ENCODE data around the gene MTMR3.
A peak's percentile ranks its signal among the peaks of the same experiment; 100 is the strongest.
"Not testable (repeated sequence)": the region's sequence is repeated elsewhere in the genome, so short reads cannot be mapped to it uniquely, and the experiment has no call there.

MTMR3 gene

GRCh38 chr22:29967461-29967860, 84.5 kb downstream of the MTMR3 start:
- DNase-seq (ENCODE audit: low spot score), result no peak

- no peak for DNase-seq (ENCODE audit: low spot score)
Measured at GRCh38 chr22:29971607-29972006, 88.6 kb downstream of the MTMR3 start.

- no peak for DNase-seq (ENCODE audit: low spot score)
Measured at GRCh38 chr22:29972121-29972520, 89.1 kb downstream of the MTMR3 start.

DNA sequence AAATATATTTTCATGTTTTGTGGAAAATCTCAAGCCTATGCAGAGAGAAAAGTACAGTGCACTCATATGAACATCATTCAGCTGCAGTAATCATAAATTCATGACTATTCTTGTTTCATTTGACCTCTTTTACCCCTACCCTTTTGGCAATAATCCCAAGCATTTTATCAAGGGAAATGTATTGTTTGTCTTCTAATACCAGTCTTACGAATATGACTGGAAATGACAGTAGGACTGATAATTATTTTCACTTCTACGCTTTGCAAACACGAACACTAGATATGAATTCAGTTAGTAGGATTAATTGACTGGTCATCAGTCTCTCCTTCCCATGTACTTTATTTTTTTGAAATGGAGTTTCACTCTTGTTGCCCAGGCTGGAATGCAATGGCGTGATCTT, 90.3 kb downstream of the MTMR3 start:
- no peak for DNase-seq (ENCODE audit: low spot score)

DNA sequence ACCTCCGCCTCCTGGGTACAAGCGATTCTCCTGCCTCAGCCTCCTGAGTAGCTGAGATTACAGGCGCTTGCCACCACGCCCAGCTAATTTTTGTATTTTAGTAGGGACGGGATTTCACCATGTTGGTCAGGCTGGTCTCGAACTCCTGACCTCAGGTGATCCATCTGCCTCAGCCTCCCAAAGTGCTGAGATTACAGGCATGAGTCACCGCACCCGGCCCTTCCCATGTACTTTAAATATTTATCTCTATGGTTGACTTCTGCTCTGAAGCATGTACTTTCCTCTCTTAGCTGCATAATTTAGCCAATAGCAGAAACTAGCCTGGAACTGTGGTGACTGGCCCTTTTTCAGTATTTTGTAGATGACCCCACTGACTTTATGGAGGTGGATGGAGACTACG, 90.7 kb downstream of the MTMR3 start:
- not testable (repeated sequence) for DNase-seq (ENCODE audit: low spot score)

DNA sequence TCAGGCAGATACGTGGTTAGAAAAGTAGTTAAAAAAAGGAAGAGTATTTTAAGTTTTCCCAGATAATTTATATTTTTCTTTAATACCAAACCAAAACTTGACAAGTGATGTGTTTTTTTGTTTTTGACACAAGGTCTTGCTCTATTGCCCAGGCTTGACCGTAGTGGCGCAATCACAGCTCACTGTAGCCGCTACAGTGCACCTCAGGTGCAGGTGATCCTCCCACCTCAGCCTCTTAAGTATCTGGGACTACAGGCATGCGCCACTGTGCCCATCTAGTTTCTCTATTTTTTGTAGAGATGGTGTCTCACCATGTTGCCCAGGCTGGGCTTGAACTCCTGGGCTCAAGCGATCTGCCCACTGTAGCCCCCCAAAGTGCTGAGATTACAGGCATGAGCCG, 92.5 kb downstream of the MTMR3 start:
- DNase-seq (ENCODE audit: low spot score), result no peak

DNA sequence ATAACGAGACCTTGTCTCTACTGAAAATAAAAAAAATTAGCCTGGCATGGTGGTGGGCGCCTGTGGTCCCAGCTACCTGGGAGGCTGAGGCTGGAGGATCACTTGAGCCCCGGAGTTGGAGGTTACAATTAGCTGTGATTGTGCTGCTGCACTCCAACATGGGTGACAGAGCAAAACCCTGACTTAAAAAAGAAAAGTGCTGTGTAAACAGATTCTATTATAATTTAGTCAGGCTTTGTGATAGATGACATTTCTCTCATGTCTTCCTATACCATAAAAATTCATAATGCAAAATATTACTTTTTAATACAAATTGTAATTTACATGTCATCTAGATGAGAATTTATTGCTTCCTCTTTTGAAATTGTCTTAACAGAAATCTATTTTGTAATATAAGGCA, 94.1 kb downstream of the MTMR3 start:
- no peak for DNase-seq (ENCODE audit: low spot score)

DNA sequence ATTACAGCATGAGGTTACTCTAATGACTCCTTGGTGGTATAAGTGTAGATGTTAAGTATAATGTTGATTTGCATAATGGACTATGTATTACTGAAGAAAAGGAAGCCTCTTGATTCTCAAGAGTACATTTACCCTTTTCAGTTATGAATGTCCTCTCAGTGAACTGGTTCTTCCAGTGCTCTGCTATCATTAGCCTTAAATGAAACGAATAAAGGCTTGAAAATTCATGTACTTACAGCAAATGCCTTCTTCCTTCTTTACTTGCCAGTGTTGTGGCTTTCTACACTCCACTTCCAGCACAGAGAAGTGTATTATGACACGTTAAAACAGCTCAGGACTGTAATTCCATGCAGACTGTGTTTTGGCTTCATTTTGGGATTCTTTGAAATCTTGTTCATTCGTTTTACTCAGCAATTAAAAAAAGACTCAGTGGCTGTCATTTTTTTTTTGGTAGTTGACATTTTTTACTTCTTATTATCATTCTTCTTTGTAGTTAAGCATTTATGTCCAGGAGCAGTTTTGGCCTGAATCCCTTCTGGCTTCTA, 96.9 kb downstream of the MTMR3 start:
- DNase-seq (ENCODE audit: low spot score), result no peak

- no peak for DNase-seq (ENCODE audit: low spot score)
Measured at GRCh38 chr22:29983296-29983917, 100.4 kb downstream of the MTMR3 start.

GRCh38 chr22:29985912-29986311, 102.9 kb downstream of the MTMR3 start:
- DNase-seq (ENCODE audit: low spot score), result no peak

DNA sequence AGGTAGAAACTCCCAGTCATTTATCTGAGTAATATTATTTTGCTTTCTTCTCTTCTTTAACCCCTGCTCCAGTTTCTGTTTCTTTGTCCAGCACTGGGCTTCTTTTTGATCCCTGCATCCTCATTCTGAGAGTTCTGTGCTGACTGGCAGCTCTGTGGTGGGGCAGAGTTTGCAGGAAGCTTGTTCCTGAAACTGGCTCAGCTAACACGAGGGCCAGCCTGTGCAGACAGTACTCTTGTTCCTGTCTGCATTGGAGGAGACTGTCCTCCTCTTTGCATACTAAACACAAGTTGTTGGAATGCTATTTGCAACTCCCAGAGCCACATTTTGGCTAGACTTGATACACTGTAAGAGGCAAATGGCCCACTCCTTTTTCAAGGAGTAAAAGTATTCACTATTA, 104.2 kb downstream of the MTMR3 start:
- no peak for DNase-seq (ENCODE audit: low spot score)

DNA sequence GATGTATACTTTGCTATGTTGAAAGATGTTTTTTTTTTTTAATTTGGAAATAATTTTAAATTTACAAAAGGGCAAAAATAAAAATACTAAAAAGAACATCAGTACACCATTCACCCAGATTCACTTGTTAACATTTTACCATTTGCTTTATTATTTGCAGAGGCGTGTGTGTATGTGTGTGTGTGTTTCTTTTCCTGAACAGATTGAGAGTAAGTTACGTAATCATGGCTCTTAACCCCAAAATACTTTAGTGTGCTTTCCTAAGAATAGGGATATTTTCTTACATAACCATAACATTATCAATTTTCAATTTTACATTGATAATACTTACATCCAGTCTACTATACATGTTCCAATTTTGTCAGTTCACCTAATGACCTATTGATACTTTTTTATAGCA, 105.7 kb downstream of the MTMR3 start:
- DNase-seq (ENCODE audit: low spot score), result no peak

DNA sequence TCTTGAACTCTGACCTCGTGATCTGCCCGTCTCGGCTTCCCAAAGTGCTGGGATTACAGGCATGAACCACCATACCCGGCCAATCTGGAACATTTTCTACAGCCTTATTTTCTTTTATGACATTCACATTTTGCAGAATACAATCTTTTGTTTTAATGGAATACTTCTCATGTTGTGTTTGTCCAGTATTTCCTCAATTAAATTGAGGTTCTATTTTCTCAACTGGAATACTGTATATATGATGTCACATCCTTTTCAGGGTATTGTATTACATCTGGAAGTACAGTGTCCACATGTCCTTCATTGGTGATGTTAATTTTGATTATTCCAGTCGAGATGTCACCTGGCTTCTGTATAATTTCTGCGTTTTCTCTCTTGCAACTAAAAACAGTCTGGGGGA, 106.5 kb downstream of the MTMR3 start:
- no peak for DNase-seq (ENCODE audit: low spot score)

DNA sequence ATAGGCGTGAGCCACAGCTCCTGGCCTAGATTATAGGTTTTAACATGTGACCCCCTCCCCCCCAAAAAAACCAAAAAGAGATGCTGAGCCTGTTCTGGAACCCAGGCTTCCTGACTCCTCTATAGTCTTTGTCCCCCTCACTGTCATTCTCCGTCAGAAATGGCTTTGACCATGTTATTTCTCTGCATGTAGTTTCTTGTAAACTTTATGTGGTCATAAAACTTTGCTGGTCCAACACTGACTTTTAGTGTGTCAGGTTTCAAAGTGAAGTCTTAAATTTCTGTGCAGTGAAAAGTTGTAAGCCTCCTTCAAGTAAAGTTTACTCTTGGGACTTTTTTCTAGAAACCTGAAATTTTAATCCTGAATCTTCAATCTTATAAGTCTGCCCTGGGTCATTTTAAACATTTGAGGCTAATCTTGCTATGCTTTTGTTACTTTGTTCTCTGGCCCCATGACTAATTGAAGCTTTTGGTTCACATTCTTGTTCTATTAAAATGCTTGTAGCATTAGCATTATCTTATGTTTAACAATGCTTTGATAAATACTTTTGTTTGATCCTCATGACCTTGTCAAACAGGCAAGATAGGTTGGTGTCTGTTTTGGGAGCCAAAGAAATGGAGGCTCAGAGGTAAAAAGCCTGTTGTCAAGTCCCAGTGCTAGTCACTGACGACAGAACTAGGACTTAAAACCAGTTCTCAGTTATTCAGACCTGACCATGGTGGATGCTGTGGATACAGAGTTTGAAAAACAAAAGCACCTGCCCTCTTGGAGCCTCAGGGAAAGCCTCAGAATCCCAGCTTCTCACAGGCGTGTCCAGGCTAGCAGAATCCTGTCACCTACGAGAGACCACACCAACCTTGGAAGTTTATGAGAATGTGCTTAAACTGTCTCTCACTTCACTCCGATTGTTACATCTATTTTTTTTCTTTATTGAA, 109.6 kb downstream of the MTMR3 start:
- DNase-seq (ENCODE audit: low spot score), result peak; percentile 30

DNA sequence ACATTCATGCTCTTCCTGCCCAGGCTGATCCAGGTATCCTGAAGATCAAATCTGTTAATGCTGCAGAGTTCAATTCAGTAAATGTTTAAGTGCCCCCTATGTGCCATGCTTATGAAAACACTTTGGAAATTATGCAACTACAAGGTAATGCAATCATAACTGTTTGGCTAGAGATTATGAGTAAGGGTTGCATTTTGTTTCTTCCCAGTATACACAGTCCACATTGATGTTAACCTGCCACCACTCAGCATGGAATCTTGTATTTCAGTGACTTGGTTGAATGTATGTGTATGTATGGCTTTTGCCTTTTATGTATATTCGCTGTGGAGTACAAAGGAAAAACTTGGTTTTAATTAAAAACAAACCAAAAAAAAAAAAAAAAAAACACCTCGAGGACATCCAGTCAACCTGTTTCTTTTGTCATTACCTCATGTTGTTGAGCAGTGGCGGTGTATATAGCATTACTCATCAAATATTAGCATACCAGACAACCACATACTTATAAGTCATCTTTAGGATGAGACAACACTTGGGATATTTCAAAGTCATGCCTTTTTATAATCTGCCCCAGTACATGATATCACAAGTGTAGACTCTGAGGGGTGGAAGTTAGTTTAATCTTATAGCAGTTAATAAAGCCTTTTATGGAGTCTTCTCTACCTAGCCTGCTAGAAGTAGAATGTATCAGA, 111.2 kb downstream of the MTMR3 start:
- peak; percentile 96 for DNase-seq (ENCODE audit: low spot score)

- peak; percentile 72 for DNase-seq (ENCODE audit: low spot score)
Measured at GRCh38 chr22:29994943-29995342, 112.0 kb downstream of the MTMR3 start.

DNA sequence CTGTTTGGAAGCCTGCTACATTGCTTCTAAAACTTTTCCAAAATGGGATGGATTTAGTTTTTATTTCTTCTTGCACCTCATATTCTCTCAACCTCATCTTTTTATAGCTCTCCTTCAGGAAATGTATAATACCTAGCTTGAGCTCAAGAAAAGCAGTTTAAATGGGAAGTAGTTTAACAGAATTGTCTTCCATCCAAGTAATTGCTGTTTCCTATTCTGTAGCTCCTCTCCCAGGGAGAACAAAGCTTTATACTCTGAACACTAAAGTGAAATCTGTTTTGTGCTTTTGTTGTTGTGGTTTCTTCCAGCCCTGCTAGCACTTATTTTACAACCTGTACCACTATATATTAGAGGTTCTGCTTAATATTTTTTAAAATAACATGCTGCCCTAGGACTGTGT, 114.1 kb downstream of the MTMR3 start:
- no peak for DNase-seq (ENCODE audit: low spot score)

- no peak for DNase-seq (ENCODE audit: low spot score)
Measured at GRCh38 chr22:29997516-29997915, 114.5 kb downstream of the MTMR3 start.

GRCh38 chr22:29998627-29999384, 115.8 kb downstream of the MTMR3 start:
- DNase-seq (ENCODE audit: low spot score), result peak; percentile 39

GRCh38 chr22:30000566-30000965, 117.6 kb downstream of the MTMR3 start:
- peak; percentile 48 for DNase-seq (ENCODE audit: low spot score)

DNA sequence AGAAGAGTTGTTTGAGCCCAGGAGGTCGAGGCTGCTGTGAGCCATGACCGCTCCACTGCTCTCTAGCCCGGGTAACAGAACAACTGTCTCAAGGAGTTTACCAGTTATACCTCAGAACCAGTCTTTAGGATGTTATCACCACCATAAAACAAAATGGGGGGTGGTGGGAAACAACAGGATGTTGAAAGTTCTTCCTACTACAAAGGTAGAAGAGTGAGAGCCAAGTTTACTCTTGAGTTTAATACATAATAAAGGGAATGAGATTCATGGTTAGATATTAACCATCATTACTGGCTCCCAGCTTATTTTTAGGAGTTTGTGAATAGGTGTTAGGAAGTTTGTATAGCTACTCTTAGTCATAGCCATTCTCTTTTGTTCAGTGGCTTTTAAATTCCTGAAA, 118.5 kb downstream of the MTMR3 start:
- DNase-seq (ENCODE audit: low spot score), result peak; percentile 79
